Stimulated activated effector memory CD8-positive, alpha-beta T cell treated with anti-CD3 and anti-CD28 coated beads, Interleukin-12 subunit alpha, Interleukin-12 subunit beta, amount 100 ng/mL, for 72 hours (primary cell): Measurements from ENCODE around the gene KMT5C.

Source experiments
- ATAC-seq: fragments of 150-1000 bp; cut with Tn5 transposase; 2 replicates; pipeline ENCODE4 v1.10.0; 2021
- DNase-seq, 2 donors: peaks; one replicate each; pipeline ENCODE4 v3.0.0; 2021 to 2022; ENCODE audit warnings: low spot score in 2 of 2
- H3K27ac Mint-ChIP-seq: one replicate; pipeline ENCODE4 v1.8.0; 2022; ENCODE audit warnings: mild to moderate bottlenecking, mixed read lengths
- H3K36me3 Mint-ChIP-seq: one replicate; pipeline ENCODE4 v1.8.0; 2022; ENCODE audit warnings: mild to moderate bottlenecking, mixed read lengths
- H3K4me1 Mint-ChIP-seq: one replicate; pipeline ENCODE4 v1.8.0; 2022; ENCODE audit warnings: mixed read lengths
- H3K4me3 Mint-ChIP-seq: one replicate; pipeline ENCODE4 v1.8.0; 2022; ENCODE audit warnings: mild to moderate bottlenecking, mixed read lengths
- H3K9me3 Mint-ChIP-seq: one replicate; pipeline ENCODE4 v1.8.0; 2022; ENCODE audit warnings: mixed read lengths

Gene KMT5C

DNA sequence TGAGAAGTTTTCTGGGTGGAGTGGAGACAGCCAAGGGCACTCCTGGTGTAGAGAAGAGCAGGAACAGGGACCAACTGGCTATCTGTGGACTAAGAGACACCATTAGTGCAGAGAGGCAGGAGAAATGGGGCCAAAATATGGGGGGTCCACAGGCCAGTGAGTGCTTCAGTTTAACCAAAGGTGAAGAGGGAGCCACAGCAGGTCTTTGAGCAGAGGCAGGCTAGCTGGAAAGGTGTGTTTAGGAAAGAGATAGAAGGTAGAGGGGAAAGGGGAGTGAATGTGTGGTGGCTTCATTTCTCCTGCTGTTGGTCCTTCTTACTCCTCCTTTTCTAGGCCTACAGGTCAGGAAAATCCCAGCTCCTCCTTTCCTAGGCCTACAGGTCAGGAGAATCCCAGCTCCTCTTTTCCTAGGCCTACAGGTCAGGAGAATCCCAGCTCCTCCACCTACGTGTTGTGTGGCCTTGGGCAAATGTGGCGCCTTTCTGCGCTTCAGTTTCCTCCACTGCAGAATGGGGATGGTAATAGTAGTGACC is 42.9 kb downstream of the KMT5C start:
- Mint-ChIP-seq H3K4me3 (peak overlapping the region; percentile 99), H3K27ac (peak overlapping the region; percentile 100)

DNA sequence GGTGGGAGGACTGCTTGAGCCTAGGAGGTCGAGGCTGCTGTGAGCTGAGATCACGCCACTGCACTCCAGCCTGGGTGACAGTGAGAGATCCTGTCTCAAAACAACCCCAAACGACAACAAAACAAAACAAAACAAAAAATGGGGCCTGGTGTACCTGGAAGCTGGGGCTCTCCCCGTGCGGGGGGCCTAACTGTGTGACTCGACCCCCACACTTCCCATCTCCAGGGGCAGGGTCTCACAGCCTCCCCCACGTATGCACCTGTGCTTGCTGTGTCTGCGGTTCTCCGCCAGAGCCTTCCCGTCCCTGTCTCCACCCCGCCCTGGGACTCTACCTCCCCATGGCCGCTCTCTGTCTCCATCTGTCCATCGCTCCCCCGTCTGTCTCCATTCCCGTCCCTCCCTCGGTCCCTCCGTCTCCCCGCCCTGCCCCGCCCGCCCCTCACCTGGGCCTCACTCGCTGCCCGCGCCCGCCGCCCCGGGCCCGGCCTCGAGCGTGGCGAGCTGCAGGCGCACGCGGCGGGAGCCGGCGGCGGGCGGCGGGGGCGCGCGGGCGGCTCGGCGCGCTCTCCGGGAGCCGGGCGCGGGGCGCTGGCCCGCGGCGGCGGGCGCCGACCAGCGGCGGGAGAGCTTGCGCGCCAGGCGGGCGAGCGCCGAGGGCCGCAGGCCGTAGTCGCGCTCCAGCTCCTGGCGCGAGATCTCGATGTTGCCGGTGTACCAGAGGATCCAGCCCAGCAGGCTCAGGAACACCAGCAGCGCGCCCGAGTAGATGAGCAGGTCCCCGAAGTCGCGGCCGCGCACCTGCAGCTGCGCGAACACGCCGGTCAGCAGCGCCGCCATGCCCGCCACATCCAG is 43.8 kb downstream of the KMT5C start:
- ATAC-seq = peak; percentile 19

More for the DNA sequence above, 42.9 kb downstream of the KMT5C start:
- Mint-ChIP-seq H3K9me3 (no peaks in the 10 kb centered on the region), H3K36me3 (peaks cover 32% of the 10 kb centered on the region), H3K4me1 (peaks cover 58% of the 10 kb centered on the region)
- no peak for ATAC-seq
- DNase-seq = no peak

DNA sequence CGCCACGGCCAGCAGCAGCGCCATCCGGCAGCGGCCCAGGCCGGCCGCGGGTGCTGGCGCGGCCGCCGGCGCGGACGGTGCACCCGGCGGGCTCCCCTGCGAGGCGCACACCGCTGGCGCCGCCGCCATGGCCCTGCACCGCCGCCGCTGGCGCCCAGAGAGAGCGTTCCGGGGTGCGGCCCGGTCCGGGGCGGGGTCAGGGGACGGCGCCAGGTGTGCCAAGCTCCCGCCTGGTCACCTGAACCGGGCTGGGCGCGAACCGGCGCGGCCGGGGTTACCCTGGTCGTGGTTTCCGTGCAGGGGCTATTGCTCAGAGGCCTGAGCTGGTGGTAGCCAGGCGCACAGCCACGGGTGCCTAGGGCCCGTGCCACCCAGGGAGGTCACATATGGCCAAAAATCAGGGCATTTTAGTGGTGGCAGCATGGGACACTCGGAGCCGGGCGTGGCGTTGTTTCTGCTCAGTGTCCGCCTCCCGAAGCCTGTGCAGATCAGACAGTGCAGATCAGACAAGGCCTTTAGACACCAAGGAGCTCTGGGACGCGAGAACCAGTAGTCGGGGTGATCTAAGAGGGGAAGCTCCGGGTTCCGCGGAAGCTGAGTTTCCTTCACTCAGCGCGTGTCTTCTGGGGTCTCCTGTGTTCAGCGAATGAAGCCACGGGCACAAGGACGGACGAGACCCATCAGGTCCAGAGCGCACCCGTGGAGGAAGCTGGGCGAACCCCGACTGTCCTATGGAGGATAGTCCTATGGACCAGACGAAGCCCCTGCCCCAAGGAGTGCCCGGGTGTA is 44.6 kb downstream of the KMT5C start, which contains the start of gene TMEM238:
TSS of gene TMEM238 (minus strand) at position 162 of the 789 bp plus-strand sequence. CDS start at position 129, 33 bp downstream.
- Mint-ChIP-seq H3K27ac (peak within 1 kb of the TSS; percentile 100), H3K4me3 (peak within 1 kb of the TSS; percentile 99), H3K9me3 (no peaks in the 10 kb centered on the region), H3K4me1 (peaks cover 73% of the 10 kb centered on the region), H3K36me3 (peaks cover 47% of the 10 kb centered on the region)
- ATAC-seq = peak; percentile 9
- peak in 1 of 2 donors; percentile 76 for DNase-seq

More for the DNA sequence above, 43.8 kb downstream of the KMT5C start:
- H3K9me3 Mint-ChIP-seq = no peaks in the 10 kb centered on the region
- DNase-seq = peak; percentile 41 to 77
- peaks cover 41% of the 10 kb centered on the region for H3K36me3 Mint-ChIP-seq
- H3K27ac Mint-ChIP-seq = peak overlapping the region; percentile 100
- H3K4me1 Mint-ChIP-seq = peaks cover 67% of the 10 kb centered on the region
- H3K4me3 Mint-ChIP-seq = peak overlapping the region; percentile 99

DNA sequence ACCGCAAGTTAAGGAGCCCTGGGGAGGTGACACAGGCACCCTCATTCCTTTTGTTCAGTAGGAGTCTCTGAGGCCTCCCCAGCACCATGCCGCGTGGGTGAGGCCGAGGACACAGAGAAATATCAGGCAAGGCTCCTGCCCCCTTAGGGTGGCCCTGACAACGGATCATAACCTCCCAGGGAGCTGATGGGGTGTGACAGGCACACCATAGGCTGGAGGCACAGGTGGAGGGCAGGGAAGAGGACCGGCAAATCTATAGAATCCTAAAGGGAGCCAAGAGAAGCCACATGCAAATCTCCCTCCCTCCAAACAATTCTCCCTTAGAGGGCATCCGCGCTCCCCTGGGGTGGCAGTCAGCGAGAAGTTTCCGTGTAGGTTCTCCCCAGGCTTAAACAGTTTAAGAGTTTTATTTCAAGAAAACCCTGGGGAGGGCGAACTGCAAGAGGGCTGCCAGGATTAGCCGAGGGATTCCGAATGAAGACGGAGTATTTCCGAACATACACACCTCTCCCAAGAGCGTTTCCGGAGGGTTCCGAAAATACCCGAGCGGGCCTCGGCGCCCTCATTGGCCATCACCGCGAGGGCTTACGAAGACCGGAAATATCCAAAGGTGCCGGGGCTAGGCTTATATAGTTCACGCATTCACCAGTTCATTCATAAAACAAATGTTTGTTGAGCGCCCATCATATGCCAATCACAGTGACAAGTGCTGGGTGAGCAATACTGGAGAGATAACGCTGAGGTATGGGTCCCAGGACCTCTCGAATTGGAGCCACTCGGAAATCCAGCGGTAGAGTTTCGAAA is 45.4 kb downstream of the KMT5C start:
- peak overlapping the region; percentile 100 for H3K27ac Mint-ChIP-seq
- no peaks in the 10 kb centered on the region for H3K9me3 Mint-ChIP-seq
- H3K4me1 Mint-ChIP-seq = peaks cover 77% of the 10 kb centered on the region
- DNase-seq (peak; percentile 89 to 98), ATAC-seq (peak; percentile 84)
- H3K36me3 Mint-ChIP-seq = peaks cover 51% of the 10 kb centered on the region
- H3K4me3 Mint-ChIP-seq = peak overlapping the region; percentile 99

DNA sequence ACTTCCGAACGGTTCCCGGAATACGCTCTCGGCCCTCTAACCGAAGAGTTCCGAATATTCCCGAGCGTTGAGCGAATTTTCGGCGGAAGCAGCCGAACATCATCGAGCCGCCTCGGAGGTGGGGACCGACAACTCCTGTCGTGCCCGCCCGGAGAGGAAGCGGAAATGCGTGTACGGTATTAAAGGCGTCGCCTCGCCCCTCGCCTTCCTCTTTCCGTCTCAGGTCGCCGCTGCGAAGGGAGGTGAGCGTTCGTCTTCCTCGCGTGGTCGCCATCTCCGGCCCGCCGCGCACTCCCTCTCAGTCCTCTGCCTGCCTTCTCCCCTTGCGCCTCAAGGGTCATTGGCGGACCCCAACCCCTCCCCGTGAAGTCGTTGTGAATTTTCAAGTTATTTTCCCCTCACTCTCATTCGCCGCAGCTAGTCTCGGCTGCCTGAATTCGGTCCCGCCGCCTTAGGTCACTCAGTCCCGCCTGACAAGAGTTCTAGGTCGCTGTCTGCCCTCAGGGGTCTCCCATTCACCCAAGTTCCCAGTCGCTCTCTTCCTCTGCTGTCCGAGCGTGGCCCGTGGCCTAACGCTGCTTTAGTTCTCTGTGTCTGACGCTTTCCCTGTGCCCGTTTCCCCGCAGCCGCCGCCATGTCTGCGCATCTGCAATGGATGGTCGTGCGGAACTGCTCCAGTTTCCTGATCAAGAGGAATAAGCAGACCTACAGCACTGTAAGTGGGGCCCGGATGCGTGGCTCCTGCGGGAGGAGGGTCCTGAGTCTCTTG is 46.2 kb downstream of the KMT5C start, which contains the start of gene RPL28:
TSS of gene RPL28 (plus strand) at position 209 of the 769 bp plus-strand sequence. CDS start at position 635, 426 bp downstream.
- ATAC-seq = peak; percentile 84
- Mint-ChIP-seq H3K9me3 (no peaks in the 10 kb centered on the region), H3K4me1 (peaks cover 84% of the 10 kb centered on the region), H3K4me3 (peak within 1 kb of the TSS; percentile 99), H3K27ac (peak within 1 kb of the TSS; percentile 100), H3K36me3 (peaks cover 59% of the 10 kb centered on the region)
- peak; percentile 98 to 100 for DNase-seq

DNA sequence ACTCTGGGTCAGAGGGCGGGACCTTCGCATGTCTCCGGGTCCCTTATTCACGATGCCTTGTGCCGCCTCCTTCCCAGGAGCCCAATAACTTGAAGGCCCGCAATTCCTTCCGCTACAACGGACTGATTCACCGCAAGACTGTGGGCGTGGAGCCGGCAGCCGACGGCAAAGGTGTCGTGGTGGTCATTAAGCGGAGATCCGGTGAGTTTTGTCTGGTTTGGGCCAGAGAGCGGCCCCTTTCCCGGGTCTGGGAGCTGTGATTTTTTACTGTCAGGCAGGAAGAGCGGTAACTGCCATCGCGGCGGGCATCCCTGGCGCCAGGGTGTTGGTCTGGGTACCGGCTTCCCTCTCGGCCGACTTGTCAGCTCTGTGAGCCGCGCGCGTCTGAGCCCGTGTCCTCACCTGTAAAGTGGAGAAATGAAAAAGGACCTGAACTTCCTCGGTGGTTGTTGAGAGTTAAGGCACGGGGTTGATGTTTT is 46.9 kb downstream of the KMT5C start:
- Mint-ChIP-seq H3K4me3 (peak overlapping the region; percentile 99), H3K36me3 (peaks cover 65% of the 10 kb centered on the region), H3K9me3 (no peaks in the 10 kb centered on the region), H3K4me1 (peaks cover 82% of the 10 kb centered on the region), H3K27ac (peak overlapping the region; percentile 100)
- DNase-seq = no peak
- no peak for ATAC-seq

DNA sequence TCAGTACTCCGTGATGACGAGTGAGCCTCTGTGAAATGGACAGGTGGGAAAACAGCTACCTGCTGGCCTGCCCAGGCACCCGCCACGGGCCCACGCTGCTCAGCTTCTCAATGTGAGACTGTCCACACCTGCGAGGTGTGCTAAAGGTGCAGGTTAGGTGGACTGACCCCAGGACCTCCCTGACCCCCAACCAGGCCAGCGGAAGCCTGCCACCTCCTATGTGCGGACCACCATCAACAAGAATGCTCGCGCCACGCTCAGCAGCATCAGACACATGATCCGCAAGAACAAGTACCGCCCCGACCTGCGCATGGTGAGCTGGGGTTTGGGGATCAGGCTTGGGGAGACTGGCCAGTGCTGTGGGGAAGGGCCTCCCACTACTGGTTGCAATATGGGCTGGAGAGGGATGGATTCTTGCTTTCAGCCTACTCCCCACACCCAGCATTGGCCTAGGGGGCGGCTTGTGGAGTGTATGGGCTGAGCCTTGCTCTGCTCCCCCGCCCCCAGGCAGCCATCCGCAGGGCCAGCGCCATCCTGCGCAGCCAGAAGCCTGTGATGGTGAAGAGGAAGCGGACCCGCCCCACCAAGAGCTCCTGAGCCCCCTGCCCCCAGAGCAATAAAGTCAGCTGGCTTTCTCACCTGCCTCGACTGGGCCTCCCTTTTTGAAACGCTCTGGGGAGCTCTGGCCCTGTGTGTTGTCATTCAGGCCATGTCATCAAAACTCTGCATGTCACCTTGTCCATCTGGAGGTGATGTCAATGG is 48.2 kb downstream of the KMT5C start:
- DNase-seq (no peak), ATAC-seq (no peak)
- Mint-ChIP-seq H3K4me1 (peaks cover 68% of the 10 kb centered on the region), H3K9me3 (no peaks in the 10 kb centered on the region), H3K36me3 (peaks cover 78% of the 10 kb centered on the region), H3K27ac (peak overlapping the region; percentile 100), H3K4me3 (peak overlapping the region; percentile 99)

DNA sequence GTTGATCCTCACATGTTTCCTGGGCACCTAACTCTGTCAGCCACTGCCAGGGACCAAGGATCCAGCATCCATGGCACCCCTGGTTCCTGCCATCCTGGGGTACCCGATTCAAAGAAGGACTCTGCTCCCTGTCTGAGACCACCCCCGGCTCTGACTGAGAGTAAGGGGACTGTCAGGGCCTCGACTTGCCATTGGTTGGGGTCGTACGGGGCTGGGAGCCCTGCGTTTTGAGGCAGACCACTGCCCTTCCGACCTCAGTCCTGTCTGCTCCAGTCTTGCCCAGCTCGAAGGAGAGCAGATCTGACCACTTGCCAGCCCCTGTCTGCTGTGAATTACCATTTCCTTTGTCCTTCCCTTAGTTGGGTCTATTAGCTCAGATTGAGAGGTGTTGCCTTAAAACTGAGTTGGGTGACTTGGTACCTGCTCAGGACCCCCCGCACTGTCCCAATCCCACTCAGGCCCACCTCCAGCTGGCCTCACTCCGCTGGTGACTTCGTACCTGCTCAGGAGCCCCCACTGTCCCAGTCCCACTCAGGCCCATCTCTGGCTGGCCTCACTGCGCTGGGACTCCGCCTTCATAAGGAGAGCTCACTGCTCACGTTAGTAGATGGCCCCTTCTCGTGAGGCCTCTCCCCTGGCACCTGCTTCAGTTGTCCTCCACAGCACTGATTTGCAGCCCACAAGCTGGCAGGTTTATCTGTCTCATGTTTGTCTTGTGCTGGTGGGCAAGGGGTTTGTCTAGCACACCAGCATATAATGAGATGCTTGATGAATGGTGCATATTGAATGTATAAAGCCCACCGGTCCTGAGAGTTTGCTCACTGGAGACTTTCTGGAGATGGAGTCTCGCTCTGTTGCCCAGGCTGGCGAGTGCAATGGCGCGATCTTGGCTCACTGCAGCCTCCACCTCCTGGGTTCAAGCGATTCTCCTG is 50.0 kb downstream of the KMT5C start:
- Mint-ChIP-seq H3K9me3 (no peaks in the 10 kb centered on the region), H3K4me3 (peak overlapping the region; percentile 99), H3K27ac (peak overlapping the region; percentile 100), H3K36me3 (peaks cover 84% of the 10 kb centered on the region), H3K4me1 (peaks cover 59% of the 10 kb centered on the region)
- no peak for DNase-seq
- no peak for ATAC-seq

DNA sequence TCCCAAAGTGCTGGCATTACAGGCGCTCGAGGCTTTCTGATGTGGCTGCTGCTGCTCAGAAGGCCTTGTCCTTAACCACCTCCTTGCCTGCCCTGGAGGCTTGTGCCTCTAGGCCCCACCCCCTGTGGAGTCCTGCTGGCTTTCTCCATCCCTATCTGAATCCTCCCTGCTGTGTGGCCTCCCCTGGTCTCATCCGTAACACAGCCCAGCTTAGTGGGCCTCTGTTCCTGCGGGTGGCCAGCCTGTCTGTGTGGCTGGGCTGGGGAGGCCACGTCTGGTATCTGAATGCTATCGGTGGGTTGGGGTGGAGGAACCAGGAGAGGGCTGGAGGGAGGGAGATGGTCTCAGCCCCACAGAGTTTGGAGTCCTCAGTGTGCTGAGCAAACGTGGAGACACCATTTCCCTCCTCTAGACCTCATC is 50.8 kb downstream of the KMT5C start:
- ATAC-seq = no peak
- H3K4me1 Mint-ChIP-seq = peaks cover 54% of the 10 kb centered on the region
- peak overlapping the region; percentile 100 for H3K27ac Mint-ChIP-seq
- no peak for DNase-seq
- no peak overlapping the region for H3K4me3 Mint-ChIP-seq
- H3K9me3 Mint-ChIP-seq = no peaks in the 10 kb centered on the region
- peaks cover 80% of the 10 kb centered on the region for H3K36me3 Mint-ChIP-seq

DNA sequence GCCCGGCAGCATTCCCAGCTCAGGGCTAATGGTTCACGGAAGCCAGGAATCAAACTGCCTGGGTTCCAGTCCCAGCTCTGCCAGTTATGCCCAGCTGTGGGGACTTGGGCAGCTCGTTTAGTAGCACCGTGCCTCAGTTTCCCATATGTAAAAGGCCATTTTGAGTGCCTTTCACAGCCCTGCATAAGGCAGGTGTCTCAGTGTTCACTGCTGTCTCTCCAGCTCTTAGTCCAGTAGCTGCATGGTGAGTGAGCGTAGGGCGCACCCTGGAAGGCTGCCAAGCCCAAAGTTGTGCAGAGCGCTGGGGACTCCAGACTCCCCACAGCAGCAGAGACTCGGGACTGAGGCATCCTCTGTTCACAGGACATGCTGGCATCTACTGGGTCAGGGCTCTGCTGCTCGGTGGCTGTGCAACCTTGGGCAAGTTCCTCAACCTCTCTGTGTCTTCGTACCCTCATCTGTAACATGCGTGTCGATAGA is 51.6 kb downstream of the KMT5C start:
- H3K4me3 Mint-ChIP-seq = no peak overlapping the region
- ATAC-seq (no peak), DNase-seq (no peak)
- H3K36me3 Mint-ChIP-seq = peaks cover 72% of the 10 kb centered on the region
- H3K4me1 Mint-ChIP-seq = peaks cover 47% of the 10 kb centered on the region
- peak overlapping the region; percentile 100 for H3K27ac Mint-ChIP-seq
- no peaks in the 10 kb centered on the region for H3K9me3 Mint-ChIP-seq

DNA sequence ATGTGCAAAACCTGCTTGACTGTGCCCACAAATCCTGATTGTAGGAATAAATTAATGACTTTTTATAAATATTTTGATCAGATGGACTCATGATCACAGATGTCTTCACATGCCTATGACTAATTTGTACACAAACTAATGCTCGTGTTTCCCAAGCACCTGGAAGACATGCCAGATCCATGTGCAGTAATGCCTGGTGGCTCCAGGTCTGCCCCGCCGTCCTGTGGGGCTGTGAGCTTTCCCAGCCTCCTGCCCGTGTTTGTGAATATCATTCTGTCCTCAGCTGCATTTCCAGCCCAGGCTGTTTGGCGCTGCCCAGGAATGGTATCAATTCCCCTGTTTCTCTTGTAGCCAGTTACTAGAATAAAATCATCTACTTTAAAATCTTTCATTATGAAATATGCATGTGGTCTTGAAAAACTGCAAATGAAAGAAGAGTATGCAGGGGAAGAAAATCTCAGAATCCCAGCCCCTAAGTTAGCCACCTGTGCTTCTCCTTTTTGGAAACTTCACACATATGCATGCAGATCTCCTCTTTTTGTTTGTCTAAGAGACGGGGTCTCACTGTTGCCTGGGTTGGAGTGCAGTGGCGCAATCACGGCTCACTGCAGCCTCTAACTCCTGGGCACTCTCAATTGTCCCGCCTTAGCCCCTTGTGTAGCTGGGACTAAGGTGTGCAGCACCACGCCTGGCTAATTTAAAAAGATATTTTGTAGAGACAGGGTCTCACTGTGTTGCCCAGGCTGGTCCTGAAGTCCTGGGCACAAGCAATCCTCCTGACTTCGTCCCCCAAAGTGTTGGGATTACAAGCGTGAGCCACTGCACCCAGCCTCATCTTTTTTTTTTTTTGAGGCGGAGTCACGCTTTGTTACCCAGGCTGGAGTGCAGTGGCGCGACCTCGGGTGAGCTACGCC is 52.3 kb downstream of the KMT5C start:
- H3K9me3 Mint-ChIP-seq = no peaks in the 10 kb centered on the region
- H3K36me3 Mint-ChIP-seq = peaks cover 65% of the 10 kb centered on the region
- peaks cover 40% of the 10 kb centered on the region for H3K4me1 Mint-ChIP-seq
- DNase-seq (no peak), ATAC-seq (no peak)
- H3K27ac Mint-ChIP-seq = no peak overlapping the region
- H3K4me3 Mint-ChIP-seq = no peak overlapping the region
